AG20443 (cell line): ENCODE data around the gene PSD4.

Source experiments
- DNase-seq: peaks from one replicate; pipeline ENCODE4 v3.0.0; 2012; ENCODE audit warnings: low spot score, mixed read lengths

The PSD4 gene

DNA sequence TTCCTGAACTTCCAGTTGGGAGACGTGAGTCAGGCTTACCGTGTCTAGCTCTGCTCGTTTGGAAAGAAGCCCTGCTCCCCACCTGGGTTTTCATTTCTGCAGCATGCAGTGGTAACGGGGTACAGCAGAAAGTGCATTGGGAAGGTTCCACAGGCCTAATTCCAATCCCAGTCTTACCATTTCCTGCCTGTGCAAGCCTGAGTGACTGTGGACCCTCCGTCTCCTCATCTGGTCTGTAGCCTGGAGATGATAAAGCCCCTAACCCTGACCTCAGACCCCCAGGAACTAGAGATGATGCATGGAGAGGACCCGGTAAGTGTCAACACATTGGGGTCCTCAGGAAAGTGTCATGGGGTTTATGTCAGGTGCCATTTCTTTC is 5.8 kb upstream of the PSD4 start:
- no peak for DNase-seq

DNA sequence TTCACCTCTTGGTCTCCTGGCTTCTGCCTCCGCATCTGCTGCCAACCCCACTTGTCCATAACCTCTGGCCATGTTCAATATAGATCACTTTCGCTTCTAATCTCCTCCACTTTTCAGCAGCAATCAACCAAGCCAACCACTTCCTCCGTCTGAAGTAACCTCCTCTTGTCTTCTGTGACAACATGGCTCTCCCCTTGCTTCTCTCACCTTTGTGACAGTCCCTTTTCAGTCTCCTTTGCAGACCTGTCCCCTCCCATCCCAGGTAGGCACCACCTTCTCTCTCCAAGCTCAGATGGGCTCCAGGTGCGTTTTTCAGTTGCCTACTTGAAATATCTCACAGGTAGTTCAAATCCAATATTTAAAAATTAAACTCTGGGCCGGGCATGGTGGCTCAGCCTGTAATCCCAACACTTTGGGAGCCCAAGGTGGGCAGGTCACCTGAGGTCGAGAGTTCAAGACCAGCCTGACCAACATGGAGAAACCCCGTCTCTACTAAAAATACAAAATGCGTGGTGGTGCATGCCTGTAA is 4.7 kb upstream of the PSD4 start:
- DNase-seq: no peak

DNA sequence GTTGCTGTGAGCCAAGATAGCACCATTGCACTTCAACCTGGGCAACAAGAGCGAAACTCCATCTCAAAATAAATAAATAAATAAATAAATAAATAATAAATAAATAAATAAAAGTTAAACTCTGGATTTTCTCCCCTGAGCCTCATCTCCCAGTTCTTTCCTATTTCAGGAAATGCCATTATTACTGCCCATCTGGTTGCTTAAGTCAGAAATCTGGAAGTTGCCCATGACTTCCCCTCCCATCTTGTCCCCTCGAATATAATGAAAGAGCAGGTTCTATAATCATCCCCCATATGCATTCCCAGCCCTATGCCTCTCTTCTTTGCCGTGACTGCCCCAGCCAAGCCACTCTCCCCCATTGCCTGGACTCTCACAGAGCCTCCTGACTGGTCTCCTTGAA is 4.2 kb upstream of the PSD4 start:
- no peak for DNase-seq

DNA sequence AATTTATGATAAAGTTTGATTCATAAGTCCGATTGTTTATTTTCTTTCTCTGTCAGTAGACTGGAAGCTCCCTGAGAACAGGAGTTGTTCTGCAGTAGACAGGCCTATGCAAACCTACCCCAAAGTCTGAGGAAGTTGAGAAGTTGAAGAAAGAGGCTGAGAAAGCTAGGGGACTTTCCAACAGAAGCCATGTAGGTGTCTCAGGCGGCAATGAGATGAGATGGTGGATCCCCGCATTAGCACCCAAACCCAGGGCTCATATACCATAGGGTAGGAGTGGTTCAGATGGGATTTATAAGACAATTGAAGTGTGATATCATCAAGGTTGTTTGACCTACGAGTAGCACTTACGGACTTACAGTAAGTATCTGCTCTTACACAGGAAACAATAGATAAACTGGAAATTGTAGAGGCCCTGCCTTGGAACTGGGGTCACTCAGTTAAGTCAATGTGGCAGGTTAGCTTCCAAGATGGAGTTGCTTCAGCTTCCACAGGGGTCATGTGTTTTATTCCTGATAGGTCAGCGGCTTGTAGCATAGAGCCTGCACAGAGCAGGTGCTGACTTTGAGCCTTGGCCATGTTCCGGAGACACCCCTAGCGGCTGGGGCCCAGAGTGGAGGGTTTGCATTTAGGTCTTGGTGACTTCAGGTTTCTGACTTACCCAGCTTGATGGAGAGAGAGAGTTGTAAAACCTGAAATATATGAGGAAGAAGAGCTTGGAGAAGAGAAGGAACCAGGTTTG is 2.3 kb upstream of the PSD4 start:
- DNase-seq: no peak

DNA sequence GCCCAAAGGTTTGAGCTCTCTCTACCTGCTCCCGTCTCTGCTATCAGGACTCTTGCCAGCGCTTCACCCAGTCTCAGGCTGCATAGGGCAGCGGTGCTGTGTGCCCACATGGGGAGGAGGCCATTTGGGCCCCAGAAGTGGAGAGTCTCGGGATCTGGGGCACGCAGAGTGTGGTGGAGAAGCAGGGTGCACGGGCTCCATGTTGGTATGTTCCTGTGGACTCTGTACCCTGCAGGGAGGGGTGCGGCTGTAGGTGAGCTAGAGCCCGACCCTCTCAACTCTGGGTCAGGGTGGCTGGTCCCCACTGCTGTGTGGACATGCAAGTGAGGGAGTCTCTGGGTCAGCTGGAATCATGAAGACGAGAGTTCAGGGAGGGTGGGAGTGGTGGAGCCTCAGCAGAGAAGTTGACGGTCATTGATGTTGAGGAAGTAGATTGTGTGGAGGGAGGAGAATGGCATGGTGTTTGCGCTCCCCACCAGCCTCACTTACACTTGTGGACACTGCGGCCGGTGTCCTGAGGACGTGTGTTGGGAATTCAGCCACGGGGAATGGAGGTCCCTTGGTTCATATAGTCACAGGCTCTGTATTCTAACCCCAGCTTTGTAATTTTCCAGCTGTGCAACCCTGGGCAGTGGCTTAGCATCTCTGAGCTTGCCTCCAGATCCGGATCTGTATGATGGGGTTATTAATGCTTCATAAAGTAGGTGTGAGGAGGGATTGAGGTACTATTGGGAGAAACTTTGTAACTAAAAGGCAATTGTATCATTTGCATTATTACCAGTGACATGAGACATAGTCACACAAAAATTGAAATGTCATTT is 840 bp upstream of the PSD4 start:
- DNase-seq: no peak

DNA sequence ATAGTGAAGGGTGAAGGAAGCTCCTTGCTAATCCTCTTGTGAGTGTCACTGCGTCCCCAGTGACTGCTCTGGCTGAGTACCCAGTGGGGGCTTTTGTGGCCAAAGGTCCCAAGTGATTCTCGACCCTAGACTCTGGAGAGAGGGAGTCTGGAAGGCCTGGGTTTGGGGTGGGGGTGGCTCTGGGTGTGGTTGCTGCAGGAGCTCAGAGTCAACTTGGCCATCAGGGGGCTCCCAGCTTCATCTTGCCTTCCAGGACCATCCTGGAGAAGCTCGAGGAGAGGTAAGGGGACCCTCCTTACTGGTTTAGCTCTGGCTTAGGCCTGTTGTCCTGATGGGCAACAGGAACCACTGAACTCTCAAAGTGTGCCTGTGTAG is 592 bp downstream of the PSD4 start:
- DNase-seq: no peak

DNA sequence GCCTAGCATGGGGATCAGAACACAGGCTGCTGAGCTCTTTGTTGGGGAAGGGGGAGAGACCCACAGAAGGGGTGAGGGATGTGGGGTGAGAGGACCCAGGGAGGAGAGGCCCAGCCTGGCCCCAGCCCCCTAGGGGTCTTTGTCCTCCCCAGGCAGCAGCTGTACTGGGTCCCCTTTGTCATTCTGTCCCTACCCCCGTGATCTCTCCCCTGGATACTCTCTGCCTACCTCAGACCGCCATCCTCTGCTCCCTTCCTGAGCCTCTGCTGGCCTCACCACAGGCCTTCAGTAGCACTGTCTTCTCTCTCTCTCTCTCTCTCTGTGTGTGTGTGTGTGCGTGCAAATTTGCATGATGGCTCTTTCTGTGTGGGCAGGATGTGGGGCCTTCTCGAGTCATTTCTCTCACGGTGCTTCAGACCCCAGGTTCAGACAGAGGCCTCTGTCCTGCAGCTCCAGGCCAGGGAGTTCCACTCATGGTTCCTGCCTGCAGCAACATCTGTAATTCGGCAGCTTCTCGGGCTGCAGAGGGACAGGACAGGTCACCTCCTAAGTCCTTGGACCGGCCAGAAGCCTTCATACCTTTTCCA is 1.4 kb downstream of the PSD4 start:
- DNase-seq: no peak

DNA sequence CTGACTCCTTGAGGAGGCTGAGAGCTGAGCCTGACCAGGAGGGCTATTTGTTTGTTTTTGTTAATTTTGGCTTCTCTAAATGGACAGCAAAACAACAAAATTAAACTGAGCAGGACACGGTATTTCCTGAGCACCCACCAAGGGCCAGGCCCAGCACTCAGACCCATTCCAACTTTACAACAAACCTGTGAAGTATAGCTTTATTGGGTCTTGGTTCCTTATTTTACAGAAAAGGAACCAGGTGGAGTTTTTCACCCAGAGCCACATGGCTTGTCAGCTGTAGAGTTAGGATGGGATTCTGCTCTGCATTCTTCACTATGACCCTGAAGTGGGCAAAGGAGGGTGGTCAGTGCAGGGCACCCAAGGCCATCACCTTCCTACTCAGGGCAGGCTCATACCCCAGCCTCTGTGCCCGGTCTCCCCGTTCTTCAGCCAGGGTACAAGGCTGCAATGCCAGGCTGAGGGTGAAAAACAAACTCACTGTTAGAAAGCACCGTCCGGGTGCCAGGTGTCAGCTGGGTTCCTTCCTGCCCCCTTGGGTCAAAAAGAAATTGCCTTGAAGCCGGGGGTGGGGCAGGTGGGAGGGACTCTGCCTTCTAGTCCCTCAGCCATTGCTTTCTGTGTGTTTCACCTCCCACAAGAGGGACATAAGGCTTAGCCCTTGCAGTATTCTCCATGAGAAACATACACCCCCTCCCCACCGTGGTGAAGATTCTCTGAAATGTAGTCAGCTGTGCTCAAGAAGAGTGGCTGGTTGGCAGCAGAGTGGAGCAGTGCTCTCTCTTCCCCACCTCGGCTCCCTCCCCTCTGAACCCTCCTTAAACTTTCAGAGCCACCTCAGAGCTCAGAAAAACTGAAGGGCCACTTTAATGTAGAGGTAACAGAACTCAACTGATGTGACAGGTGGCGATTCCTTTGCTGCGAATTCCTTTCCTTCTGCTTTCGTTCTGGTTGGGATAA is 2.2 kb downstream of the PSD4 start:
- DNase-seq: no peak

DNA sequence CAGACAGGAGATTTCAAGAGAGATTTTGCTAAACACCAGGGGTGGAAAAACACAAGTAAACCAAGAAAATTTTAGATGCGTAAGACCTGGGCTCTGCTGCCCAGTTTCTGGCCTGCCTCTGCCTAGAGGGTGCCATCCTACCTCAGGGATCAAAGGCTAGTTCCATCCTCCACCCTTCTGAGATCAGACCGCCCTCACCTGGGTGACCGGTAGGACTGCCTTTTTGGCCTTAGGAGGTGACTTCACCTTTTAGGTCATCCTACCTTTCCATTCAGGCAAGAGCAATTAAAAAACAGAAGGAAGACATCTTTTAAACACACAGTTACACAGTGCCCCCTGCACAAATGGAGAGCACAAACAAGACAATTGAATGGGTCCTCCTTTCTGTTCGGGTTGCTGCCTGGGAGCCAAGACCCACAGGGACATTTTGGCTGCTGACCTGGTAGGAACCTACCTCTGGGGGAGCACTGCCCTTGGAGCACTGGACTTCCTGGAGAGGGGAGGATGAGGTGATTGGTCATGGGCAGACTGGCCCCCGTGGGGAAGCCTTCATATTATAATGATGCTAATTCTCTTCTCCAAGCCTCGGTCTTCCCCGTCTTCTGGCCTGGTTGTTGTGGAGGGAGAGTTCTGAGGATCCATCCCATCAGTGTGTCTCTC is 3.1 kb downstream of the PSD4 start:
- no peak for DNase-seq

DNA sequence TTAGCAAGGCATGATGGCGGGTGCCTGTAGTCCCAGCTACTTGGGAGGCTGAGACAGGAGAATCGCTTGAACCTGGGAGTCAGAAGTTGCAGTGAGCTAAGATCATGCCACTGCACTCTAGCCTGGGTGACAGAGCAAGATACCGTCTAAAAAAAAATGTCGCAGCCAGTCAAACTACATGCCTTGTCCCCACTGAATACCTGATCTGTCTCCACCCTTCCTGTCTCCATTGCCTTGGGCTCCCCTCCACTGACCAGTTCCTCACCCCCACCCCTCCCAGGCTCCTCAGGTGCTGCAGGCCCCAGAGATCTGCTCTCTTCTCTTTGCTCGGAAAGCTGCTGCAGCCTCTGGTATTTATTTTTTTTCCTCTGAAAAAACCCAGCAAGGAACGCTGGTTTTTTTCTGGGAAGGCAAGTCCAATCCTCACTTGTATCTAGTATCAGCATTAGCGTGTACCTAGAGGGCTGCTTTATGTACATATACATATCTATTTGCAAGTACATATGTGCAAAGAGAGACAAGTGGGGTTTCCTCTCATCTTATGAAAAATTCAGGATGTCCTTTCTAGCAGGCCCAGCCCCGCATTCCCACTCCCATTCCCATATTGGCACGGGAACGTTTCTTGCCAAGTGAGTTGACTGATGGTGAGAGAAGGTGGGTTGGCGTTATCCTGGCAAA is 4.4 kb downstream of the PSD4 start:
- no peak for DNase-seq

DNA sequence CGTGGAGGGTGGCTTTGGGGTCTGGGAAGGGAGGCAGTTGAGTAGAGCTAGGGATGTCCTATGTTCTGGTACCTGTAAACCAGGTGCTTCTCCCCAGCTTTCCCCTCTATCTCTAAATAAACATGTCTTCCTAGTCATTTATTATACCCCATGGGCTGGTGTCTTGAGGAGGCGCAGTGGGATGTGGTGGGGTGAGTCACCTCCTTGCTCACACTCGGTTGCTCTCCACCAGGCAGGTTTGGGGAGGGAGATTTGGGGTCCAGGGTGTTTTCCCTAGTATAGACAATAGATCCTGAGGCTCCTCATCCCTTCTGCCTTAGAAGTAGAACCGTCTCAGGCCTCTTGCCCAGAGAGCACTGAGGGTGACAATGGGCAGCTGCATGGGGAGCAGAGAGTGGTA is 5.1 kb downstream of the PSD4 start:
- DNase-seq: no peak

DNA sequence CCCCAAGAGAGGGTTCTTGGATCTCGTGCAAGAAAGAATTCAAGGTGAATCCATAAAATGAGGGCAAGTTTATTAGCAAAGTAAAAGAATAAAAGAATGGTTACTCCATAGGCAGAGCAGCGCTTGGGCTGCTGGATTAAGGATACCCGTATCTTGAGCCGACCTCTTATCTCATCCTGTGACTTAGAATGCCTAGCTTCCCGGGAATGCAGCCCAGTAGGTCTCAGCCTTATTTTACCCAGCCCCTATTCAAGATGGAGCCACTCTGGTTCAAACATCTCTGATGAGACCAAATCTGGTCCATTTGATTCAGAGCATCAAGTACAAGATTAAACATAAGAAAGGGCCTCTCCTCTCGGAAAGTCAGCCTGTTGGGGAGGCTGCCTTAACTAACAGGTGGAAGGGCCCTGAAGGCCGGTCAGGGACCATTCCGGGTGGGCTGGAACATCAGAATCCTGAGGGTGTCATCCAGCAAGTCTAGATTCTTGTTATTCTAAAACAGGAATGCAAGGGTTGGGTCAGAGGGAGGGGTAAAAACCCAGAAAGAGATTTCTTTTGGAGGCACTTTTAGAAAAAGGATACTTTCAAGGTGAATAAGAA is 5.8 kb downstream of the PSD4 start:
- DNase-seq: no peak

DNA sequence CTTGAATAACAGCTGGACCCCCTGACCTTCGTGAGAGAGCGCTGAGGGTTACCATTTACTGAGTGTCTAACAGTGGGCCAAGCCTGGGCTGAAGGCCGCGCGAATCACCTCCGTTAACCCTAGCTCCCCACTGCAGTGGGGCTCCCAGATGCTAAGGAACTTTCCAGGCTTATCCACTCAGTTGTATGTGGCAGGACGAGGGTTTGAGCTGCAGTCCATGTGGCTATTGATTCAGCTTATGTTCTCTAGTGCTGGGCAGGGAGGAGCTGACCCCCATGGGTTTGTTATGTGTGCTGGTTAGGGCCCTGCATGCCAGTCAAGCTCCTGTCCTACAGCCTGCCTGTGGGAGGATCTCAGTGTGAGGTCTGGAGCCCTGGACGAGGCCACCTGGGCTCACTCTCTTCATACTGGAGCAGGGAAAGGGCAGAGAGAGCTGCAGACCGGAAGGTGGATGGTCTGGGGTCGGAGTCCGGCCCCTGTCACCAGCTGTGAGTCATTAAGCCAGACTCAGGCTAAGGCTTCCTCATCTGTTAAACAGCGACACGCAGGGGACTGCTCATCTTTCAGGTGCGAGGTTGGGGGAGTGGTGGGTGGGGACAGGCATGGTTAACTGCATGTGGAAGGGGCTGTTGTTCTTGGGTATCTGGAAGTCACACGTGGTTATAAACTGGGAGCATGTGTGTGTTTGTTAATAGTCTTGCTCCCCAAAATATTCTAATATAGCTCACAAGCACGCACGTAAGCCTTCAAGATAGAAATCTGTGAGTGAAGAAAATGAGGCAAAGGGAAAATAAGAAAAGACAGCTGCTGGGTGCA is 6.6 kb downstream of the PSD4 start:
- no peak for DNase-seq

DNA sequence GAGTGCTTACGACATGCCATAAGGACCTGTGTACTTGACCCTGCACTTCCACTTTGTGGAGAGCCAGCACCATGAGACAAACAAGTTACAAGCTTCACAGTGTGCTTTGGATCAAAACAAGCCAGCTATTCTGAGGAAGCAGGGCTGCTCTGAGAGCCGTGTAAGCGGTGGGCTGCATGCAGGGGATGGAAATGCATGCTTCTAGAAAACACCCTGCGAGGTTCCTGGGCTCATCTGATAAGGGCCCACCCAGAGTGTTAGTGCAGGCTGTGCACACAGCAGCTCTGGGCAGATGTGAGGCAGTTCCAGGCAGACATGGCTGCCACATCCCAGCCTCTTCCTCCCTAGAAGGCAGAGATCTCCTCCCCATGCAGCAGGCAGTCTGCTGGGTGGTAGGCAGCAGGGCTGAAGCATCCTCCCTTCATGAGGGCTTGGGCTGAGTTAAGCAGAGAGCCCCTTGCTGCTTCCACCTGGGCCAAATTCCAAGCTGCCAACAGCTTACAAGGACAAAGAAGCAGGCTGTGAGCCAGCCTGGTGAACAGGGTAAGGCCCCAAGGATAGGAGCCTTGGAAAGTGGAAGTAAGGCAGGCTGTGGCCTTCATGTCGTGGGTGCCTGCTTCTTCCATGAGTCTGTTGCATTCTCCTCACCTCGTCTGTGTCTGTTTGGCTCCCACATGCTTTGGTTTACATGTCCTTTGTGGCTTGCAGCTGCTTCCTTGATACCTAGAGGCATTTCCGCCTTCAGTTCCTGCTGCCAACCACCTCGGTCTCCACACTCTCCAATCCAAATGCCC is 7.7 kb downstream of the PSD4 start:
- no peak for DNase-seq

DNA sequence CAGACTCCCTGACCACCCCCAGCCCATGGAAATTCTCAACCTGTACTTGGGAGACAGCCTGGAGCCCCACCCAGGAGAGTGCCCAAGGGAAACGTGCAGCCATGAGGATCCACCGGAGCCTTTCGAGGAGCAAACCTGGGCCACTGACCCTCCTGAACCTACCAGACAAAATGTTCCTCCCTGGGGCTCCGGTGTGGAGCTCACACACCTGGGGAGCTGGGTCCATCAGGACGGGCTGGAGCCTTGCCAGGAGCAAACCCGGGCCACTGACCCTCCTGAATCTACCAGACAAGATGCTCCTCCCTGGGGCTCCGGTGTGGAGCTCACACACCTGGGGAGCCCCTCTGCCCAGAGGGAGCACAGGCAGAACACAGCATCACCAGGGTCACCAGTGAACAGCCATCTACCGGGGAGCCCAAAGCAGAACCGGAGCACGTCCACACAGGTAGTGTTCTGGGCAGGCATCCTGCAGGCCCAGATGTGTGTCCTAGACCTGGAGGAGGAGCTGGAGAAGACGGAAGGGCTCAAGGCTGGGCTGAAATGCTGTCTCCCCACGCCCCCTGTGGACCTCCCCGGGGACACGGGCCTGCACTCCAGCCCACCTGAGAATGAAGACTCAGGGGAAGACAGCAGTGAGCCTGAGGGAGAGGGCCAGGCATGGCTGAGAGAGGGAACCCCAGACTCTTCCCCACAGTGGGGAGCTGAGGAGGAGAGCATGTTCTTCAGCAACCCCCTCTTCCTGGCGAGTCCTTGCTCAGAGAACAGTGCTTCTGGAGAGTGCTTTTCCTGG is 8.9 kb downstream of the PSD4 start:
- DNase-seq: no peak

DNA sequence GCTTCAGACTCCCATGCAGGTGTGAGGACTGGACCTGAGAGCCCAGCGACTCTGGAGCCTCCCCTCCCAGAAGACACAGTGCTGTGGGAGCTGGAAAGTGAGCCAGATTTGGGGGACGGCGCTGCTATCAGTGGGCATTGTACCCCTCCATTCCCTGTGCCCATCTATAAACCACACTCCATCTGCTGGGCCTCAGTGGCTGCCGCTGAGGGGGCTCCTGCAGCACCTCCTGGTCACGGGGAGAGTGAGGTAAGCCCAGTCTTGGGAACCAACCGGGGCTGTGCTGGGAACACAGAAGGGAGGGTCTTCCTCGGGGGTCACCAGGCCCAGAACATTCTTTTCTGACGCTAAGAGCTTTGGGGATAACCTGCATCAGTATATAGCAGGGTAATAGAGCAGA is 9.5 kb downstream of the PSD4 start:
- DNase-seq: no peak

DNA sequence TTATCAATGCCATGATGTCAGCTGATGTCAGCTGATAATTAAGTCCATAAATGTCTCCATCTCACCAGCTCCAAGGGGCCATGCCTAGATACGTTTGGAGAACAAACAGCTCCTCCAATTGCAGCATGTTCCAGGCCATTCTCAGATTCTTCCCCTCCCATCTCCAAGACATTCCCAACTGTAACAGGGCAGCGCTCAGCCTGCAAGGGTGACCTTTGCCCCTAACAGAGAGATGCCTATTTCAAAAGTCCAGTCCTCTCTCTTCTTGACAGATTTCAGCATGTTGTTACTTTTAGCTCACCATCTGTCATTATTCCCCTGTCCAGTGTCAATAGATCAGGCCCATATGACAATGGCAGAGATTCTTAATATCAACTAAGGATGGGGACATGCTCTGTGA is 9.9 kb downstream of the PSD4 start:
- no peak for DNase-seq
